GM15510 (cell line): Measurements from ENCODE around the gene FHIT.

ENCODE experiments used
- POLR2A ChIP-seq: IDR thresholded peaks from 3 replicates; pipeline ENCODE4 v1.6.1; 2011; ENCODE audit warnings: borderline replicate concordance; ENCODE audit not compliant: insufficient read length; ENCODE audit errors: extremely low read depth

FHIT gene

DNA sequence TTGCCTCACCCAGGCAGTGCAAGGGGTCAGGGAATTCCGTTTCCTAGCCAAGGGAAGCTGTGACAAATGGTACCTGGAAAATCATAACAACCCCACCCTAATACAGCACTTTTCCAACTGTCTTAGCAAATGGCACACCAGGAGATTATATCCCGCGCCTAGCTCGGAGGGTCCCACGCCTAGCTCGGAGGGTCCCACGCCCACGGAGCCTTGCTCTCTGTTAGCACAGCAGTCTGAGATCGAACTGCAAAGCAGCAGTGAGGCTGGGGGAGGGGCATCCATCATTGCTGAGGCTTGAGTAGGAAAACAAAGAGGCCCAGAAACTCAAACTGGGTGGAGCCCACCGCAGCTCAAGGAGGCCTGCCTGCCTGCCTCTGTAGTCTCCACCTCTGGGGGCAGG is 208.1 kb downstream of the FHIT start:
- TF ChIP-seq POLR2A: no peak

DNA sequence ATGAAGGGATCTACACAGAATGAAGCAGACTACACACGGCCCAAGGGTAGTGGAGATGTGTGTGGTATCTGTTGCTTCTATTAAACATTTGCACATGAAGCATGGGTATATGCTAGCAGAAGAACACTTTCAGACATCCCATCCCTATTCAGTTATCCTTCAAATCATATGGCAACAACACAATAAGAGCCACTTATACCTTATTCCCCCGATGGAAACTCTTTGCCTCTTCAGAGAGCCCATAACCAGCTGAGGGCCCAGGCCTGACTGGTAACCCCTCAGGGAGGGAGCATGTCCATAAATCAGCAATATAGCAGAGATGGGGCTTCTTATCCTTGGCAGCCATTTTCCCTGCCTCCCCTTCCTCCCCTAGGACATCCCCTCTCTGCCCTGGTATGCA is 210.6 kb downstream of the FHIT start:
- no peak for TF ChIP-seq POLR2A

DNA sequence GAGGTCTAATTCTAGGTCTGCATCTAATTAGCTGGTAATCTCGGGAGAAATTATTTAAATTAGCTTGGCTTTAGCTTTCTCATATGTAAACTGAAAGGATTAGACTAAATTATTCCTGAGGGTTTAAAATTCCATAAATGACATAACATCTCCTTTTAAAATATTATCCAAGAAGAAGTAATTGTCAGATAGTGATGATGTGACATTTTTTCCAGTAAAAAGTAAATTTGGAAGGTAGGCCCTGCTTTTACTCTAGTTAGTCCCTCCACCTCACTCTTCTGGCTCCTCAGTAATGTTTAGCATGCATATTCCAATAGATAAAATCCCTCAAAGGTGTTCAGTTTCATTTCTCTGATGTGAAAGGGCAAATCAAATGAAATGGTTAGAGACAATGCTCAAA is 215.7 kb downstream of the FHIT start:
- no peak for TF ChIP-seq POLR2A

DNA sequence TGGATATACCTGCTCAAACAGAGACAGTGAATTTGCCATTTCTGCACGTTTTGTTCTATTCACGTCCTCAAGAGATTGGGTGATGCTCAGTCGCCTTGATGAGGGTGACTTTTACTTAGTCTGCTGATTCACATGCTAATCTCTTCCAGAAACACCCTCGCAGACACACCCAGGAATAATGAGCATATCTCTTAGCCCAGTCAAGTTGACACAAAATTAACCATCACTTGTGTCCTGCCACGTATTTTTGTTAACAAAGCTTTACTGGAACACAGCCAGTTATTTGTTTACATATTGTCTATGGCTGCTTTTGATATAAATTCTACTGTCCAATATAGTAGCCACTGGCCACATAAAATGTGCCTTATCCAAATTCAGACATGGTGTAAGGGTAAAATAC is 218.3 kb downstream of the FHIT start:
- TF ChIP-seq POLR2A: no peak

DNA sequence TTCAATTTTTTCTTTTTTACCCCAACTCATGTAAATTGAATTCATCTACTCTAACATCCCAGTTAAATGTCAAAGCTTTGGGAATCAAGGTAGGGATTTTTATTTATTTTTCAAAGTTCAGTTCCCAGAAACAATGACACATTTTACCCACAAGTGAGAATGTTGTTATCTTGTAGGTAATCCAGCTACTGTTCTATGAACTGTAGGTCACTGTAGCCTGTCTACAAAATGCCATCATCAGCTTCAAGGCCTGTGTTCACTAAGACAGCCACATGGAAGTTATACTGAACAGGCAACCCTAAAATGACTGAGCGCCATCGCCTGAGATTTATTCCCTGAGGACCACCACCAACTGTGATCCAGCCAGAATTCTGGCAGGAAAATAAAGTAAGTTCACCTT is 219.7 kb downstream of the FHIT start:
- no peak for TF ChIP-seq POLR2A

DNA sequence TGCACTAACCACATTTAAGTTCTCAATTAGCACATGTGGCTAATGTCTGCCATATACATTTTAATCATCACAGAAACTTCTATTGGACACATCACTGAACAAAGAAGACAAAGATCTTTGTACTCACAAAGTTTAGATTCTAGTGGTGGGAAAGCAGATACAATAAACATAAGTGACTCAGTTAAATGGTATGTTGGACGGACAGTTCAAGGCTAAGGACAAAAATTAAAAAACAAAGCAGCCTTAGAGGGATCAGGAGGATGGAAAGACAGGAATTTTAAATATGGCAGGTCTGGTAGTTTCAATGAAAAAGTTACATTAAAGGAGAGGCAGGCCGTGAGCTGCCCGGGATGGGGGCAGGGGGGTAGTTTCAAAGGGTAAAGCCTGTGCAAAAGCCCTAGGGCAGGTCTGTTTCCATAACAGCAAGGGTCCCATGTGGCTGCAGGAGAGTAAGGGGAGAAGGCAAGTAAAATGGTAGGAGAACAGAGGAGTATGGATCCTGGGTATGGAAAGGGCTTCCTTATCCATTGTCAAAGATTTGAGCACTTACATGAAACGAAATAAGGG is 220.7 kb downstream of the FHIT start:
- TF ChIP-seq POLR2A: no peak

DNA sequence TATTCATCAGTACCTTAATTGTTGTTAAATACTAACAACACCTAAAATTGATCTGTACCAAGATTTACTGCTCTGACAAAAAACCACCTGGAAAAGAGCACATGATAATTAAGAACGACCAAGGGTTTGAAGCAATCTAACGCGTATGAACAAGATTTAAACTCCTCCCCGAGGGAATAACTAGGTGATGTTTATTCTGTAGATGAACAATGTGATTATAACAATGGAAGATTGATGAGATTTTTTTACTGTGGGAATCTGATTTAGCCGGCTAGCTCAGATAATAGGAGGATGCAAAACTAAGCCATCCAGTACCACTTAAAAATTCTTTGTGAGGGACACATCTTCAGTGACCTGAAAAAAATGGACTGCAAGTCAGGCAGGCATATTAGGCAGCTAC is 222.1 kb downstream of the FHIT start:
- no peak for TF ChIP-seq POLR2A

DNA sequence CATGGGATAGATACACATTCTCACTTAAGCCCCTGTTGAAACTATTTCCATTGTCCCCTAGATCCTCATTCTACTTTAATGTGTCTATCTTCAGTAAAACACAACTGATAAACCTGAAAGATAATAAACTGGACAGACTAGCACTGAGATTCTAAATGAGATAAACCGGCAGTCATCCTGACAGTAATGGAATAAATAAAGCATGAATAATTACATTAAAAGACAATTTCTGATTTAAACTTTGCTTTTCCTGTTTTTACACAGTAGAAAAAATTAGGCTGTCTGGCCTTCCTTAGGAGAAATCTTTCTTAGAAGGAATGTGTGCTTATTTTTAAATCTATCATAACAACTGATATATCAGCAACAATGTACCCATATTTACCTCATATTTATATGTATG is 232.4 kb downstream of the FHIT start:
- TF ChIP-seq POLR2A: no peak

DNA sequence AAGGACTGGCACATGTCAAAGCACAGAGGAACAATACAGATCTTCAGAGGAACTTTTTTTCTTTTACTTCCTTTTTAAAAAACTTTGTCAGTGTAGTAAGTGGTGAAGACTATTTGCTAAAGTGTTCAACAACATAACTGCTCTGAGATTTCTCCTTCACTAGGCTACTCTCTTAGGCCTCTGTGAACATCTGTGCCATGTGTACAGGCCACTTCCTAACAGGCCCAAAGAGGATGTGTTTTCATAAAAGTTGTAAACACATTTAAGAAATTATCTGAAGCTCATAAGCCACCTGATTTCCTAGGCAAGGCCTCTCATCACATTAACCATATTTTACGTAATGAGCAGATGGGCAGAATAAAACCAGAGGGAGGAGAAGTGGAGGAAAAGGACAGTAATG is 235.4 kb downstream of the FHIT start:
- TF ChIP-seq POLR2A: no peak

DNA sequence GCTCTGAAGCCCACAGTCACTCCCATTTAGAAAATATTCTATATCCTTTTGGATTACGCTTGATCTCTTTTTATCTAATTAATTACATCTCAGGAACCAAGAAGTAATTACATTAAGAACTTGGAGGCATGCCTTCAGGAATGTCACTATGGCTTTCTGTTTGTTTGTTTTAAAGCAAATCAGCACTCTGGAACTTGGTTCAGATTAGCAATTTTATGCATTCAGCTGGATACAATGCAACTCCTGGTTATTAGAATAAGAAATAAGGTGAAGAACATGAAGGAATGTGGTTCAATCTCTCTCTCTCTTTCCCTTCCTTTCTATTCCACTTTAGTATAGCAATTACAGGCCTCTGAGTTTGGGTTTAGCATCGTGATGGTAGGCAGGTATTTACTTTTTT is 235.8 kb downstream of the FHIT start:
- TF ChIP-seq POLR2A: no peak

DNA sequence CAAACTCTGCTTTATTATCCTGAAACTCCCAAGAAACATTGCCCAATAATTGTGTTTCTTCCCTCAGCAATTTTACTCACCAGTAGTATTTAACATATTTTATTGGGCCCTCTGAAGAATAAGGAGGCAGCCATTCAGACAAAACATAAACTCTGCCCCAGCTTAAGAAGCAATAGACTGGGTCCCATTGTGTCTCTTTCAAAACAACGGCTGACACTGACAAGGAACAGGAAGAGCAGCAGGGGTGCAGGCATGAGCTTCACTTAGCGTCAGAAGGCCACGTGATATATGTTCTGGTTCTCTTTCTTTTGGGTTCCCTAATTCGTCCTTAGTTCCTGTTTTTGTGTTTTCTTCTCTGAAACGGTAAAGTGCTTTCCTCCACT is 242.3 kb downstream of the FHIT start:
- TF ChIP-seq POLR2A: no peak

DNA sequence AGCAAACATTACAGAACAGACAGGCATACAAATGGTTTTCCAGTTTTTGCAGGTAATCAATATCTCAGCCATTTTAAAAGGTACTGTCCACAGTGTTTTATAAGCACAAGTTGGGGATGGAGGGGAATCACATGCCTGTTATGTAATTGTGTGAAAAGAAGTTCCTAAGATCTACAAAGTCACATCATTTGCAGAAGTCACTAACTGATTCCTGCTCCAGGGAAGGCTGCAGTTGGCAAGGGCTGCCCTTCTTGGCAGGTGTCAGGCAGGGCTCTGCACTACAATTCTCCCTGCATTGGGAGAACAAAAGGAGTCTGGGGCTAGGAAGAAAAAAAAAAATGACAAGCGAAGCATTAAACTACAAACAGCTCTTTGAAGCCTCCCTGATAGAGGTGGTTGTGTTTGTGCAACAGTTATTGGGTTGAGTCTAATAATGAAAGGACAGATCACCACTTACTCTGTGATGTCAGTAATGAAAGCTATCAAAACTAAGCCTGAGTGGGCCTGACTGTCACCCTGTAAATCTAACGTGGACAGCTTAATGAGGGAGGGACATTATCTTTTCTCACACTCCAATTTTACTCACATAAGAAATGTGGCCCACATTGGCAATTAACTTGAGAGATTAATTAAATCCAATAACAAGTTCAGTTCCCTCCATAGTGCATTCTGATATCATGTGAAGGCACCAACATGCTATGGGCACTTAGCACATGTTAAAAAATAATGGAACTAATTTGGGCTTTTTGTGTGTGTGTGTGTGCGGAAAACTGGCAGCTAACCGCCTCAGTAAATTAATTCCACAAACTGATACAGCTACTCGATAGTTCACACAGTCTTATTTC is 242.9 kb downstream of the FHIT start:
- TF ChIP-seq POLR2A: no peak

DNA sequence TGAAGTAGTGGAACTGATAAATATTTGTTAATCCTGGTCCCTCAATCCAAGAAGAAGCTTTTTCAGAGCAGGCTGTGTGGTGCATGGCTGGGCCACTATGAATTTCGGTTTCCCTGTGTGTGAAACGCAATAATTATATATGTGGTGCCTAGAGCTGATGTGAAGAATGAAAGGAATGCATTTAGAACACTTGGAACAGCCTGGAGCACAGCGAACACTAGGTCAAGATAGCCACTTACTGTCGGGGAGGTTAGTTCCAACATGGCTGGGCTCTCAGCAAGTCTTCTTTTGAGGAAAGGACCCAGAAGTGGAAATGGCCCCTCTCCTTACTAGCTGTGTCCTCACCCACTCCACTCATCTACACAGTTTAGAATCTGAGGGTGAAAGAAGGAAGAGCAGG is 245.7 kb downstream of the FHIT start:
- no peak for TF ChIP-seq POLR2A

DNA sequence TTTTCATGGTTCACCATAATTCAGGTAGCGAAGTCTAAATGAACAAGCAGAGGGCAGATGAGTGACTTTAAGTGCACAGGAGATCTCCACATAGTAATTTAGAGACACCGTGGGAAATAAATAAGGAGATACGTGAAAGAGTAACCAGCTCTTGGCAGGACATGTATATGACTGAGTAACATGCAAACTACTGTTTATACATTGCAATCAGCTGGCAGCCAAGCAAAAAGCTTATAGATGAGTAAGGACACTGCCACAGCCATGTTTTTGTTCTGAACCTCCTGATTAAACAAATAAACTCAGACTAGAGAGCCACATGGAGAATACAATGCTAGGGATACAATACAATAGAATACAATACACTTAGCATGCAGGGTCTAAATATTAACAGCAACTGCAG is 252.4 kb downstream of the FHIT start:
- TF ChIP-seq POLR2A: no peak

DNA sequence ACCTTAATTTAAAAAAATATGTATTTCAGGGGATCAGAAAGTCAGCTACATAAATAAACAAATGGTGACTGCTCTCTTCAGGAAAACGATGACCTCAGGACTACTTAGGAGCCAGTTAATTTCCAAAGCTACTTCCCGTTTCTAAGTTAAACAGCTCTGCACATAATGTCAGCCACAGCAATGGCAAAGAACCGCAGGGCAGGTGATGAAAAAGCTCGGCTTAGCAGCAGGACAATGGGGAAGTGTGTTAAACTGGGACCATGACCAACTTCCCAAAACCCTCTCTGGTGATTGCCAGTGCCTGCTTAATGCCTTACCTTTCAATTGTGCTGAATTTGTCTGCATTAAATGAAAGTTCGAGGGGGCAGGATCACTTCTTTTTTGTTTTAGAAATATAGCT is 258.9 kb downstream of the FHIT start:
- TF ChIP-seq POLR2A: no peak

DNA sequence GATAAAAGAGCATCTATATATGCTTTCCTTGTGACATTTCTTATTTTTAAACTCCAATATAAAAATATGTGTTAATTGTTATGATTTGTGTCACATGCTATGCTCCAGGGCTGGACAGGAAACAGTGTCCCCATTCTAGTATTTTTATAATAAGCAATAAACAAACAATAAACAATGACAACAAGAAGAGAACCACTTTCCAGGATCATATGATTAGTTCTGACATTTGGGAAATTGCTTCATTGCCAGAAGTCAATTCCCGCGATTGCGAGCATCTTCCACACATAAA is 260.9 kb downstream of the FHIT start:
- no peak for TF ChIP-seq POLR2A
